NCI-H2107 (cell line): ENCODE data around the gene TBXT.

Experiments used
- DNase-seq: peaks from one replicate; lab custom pipeline; 2025; lab: John Stamatoyannopoulos, UW

Gene TBXT

DNA sequence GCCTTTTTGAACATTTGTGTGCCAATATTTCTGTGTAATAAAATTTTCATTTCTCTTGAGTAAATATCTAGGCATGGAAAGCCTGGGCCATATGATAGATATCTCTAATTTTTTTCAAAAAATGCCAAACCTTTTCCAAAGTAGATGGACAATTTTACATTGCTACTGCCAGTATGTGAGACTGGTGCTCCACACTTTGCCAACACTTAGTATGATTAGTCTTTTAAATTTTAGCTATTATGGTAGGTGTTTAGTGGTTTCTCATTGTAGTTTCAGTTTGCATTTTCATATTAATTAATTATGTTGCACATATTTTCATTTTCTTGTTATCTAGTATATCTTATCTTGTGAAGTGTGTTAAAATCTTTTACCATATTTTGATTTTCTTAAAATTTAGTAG, 52.0 kb downstream of the TBXT start:
- DNase-seq = no peak

DNA sequence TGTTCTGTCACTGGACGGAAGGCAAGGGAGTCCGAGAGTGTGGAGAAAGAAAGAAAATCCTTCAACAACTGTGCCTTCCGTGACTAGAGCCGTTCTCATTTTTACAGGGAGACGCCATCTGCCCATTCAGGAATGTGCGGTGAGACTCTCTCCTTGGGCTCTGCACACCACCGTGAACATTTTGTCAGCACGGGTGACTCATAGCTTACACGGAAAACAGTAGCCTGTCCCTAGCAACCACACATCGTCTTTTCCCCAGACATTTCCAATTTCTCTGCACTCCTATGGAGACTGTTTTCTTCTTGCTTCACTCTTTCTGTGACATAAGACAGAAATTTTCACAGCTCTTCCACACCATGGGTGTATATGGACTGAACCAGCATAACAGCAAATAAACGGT, 55.1 kb downstream of the TBXT start:
- DNase-seq = no peak

DNA sequence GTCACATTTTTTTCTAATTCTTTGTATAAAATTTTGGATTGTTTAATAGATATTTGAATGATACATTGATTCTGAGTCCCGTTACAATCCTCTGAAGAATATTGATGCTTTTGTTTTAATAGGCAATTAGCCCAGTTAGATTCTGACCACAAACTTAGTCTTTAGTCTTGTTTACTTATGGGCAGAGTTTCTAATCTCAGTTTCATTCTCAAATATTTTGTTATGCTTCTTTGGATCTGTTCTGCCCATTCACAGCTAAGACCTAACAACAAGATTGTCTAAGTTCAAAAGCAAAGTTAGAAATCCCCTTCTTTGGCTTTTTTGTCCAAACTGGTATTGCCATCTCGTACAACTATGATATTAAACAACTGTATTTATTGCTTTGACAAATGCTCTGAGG, 58.0 kb downstream of the TBXT start:
- no peak for DNase-seq
